Measurements from ENCODE around the gene WIPI1. TPM values are rescaled to one million over a fixed set of nuclear protein-coding genes. Genes with fewer than 3 reads are reported as not detected.

The WIPI1 gene
- total and polyA plus RNA-seq, 10 of the 15 experiments (the other 5 are each of a cell fraction or from before 2014, with no cell fraction given), result 6.5 to 44.5 (median 26.2) TPM

DNA sequence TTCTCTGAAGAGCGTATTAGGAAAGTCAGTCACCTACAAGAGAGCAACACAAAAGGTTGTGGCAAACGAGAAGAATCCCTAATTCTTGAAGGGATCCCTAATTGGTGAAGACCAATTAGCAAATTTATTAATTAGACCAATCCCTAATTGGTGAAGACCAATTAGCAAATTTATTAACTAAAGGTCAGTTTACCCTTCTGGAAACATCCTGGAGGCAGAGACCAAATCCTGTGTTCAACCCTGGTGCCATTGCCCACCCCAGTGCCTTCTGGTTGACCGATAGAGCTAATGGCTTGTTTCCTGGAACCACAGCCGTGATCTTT is 74.2 kb downstream of the WIPI1 start:
- Histone ChIP-seq H3K79me2 (ENCODE audit: control insufficient read depth, insufficient read depth, low read length) (no peaks in the 10 kb centered on the region), H3K9ac (ENCODE audit: control insufficient read depth, insufficient read depth, low read length) (no peak overlapping the region), H4K20me1 (ENCODE audit: control insufficient read depth, insufficient read depth) (no peaks in the 10 kb centered on the region), H3K4me1 (ENCODE audit: control insufficient read depth, insufficient read depth, low read length) (no peaks in the 10 kb centered on the region), H2AFZ (ENCODE audit: control insufficient read depth, low read depth, low read length) (no peak overlapping the region), H3K27me3 (replicated peaks in 1 of 2; ENCODE audit: control insufficient read depth in 2 of 2, insufficient read depth in 2 of 2, low read length in 1 of 2) (no peaks in the 10 kb centered on the region; a peak in 1 of 4 replicates), H3K36me3 (ENCODE audit: control insufficient read depth in 2 of 2, insufficient read depth in 2 of 2, low read length in 1 of 2) (no peaks in the 10 kb centered on the region), H3K4me3 (no peak overlapping the region), H3K4me2 (ENCODE audit: control insufficient read depth, insufficient read depth) (no peak overlapping the region), H3K27ac (ENCODE audit: control insufficient read depth, insufficient read depth) (no peak overlapping the region), H3K9me3 (replicated peaks; ENCODE audit: control insufficient read depth, insufficient read depth, low read length) (no peaks in the 10 kb centered on the region)
- no peak for ATAC-seq
- BruUV-seq (replicated peaks), result no TSS peak
- ChIA-PET CTCF (interaction anchor here (1.1 kb wide), 1 partner anchor 16 kb away, joined by 3 read pairs; no protein-coding TSS in a partner anchor), POLR2A (no interaction called here), RAD21 (ENCODE audit: unreplicated experiment) (no interaction called here), SMC1A (ENCODE audit: uncharacterized antibody, unreplicated experiment) (interaction anchor here (0.8 kb wide), 1 partner anchor 72 kb away, joined by 3 read pairs; no protein-coding TSS in a partner anchor)
- TF ChIP-seq, protein P1, sequence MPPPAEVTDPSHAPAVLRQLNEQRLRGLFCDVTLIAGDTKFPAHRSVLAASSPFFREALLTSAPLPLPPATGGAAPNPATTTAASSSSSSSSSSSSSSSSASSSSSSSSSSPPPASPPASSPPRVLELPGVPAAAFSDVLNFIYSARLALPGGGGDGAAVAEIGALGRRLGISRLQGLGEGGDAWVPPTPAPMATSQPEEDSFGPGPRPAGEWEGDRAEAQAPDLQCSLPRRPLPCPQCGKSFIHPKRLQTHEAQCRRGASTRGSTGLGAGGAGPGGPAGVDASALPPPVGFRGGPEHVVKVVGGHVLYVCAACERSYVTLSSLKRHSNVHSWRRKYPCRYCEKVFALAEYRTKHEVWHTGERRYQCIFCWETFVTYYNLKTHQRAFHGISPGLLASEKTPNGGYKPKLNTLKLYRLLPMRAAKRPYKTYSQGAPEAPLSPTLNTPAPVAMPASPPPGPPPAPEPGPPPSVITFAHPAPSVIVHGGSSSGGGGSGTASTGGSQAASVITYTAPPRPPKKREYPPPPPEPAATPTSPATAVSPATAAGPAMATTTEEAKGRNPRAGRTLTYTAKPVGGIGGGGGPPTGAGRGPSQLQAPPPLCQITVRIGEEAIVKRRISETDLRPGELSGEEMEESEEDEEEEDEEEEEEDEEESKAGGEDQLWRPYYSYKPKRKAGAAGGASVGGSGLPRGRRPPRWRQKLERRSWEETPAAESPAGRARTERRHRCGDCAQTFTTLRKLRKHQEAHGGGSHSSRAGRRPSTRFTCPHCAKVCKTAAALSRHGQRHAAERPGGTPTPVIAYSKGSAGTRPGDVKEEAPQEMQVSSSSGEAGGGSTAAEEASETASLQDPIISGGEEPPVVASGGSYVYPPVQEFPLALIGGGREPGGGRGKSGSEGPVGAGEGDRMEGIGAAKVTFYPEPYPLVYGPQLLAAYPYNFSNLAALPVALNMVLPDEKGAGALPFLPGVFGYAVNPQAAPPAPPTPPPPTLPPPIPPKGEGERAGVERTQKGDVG (CRISPR knock-in tag; IDR thresholded peaks at IDR 0.05), result no peak
- TF ChIP-seq EP300 (IDR thresholded peaks at IDR 0.05; ENCODE audit: borderline replicate concordance in 1 of 2, control insufficient read depth in 1 of 2, low read depth in 2 of 2, low read length in 2 of 2), result no peak
- no peak for TF ChIP-seq FOXK2 (IDR thresholded peaks at IDR 0.05)
- no peak for TF ChIP-seq NFYB (IDR thresholded peaks at IDR 0.05; ENCODE audit: insufficient read depth, low read depth, low read length)
- TF ChIP-seq, protein P2, sequence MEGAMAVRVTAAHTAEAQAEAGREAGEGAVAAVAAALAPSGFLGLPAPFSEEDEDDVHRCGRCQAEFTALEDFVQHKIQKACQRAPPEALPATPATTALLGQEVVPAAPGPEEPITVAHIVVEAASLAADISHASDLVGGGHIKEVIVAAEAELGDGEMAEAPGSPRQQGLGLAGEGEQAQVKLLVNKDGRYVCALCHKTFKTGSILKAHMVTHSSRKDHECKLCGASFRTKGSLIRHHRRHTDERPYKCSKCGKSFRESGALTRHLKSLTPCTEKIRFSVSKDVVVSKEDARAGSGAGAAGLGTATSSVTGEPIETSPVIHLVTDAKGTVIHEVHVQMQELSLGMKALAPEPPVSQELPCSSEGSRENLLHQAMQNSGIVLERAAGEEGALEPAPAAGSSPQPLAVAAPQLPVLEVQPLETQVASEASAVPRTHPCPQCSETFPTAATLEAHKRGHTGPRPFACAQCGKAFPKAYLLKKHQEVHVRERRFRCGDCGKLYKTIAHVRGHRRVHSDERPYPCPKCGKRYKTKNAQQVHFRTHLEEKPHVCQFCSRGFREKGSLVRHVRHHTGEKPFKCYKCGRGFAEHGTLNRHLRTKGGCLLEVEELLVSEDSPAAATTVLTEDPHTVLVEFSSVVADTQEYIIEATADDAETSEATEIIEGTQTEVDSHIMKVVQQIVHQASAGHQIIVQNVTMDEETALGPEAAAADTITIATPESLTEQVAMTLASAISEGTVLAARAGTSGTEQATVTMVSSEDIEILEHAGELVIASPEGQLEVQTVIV (IDR thresholded peaks at IDR 0.05; ENCODE audit: borderline replicate concordance, partially characterized antibody), result no peak
- TF ChIP-seq CHD4 (IDR thresholded peaks at IDR 0.05), result no peak
- no peak for TF ChIP-seq LARP7 (IDR thresholded peaks at IDR 0.05)
- TF ChIP-seq, protein P3, sequence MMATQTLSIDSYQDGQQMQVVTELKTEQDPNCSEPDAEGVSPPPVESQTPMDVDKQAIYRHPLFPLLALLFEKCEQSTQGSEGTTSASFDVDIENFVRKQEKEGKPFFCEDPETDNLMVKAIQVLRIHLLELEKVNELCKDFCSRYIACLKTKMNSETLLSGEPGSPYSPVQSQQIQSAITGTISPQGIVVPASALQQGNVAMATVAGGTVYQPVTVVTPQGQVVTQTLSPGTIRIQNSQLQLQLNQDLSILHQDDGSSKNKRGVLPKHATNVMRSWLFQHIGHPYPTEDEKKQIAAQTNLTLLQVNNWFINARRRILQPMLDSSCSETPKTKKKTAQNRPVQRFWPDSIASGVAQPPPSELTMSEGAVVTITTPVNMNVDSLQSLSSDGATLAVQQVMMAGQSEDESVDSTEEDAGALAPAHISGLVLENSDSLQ (IDR thresholded peaks at IDR 0.05), result no peak
- no peak for TF ChIP-seq TARDBP (IDR thresholded peaks at IDR 0.05; ENCODE audit: borderline replicate concordance)
- TF ChIP-seq NFIC (IDR thresholded peaks at IDR 0.05; ENCODE audit: low read depth, low read length), result no peak
- in situ Hi-C loops (cut with MboI), result no loop called here
- FAIRE-seq, result no peak
- no peak for DNase-seq (ENCODE audit: low read depth, low spot score)
- intact Hi-C loops (cut with micrococcal nuclease; ENCODE audit: unreplicated experiment), result no loop called here
- 66% methylated on average over 4 of the region's 4 CpGs for WGBS (ENCODE audit: insufficient coverage, insufficient replicate concordance, low lambda C conversion rate, missing lambda C conversion rate)
